Head of caudate nucleus (tissue), 42 donors: Measurements from ENCODE around the gene PCK2.

Source experiments
- DNase-seq, 42 donors: peaks; one replicate each; pipeline versions ENCODE4 v3.0.0 to v3.0.0-alpha.2; 2020 to 2021; ENCODE audit warnings: mixed read lengths in 7 of 42
- intact Hi-C: fragments of 100-400 bp; cut with DNase I; formaldehyde crosslinking; loops from one replicate; pipeline ENCODE4 v1.15.0; 2022

The PCK2 gene

DNA sequence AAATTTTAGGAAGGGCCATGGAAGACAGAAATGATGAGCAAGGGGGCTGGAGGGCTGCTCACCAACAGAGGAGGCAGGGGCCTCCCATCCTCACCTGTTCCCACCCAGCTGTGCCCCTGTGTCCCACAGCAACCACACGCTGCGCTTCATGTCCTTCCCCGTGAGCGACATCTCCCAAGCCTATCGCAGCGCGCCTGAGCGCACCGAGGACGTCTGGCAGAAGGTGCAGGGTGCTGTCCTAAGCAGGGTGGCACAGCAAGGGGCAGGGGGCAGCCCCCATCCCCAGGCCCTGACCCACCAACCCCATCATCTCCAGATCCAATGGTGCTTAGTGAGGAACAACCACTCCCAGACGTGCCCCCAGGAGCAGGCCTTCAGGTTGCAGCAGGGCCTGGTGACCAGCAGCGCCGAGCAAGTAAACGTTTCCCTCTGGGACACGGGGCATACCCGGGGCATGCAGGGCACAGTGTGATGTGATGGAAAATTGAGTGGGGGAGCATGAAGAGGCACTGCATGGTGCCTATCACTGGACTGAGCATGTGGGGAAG, 34.2 kb upstream of the PCK2 start:
- intact Hi-C loops, result loop anchor here (5.0 kb wide), 1 partner anchor 32 kb away; the partner anchor contains the start of gene PCK2
- no peak for DNase-seq

DNA sequence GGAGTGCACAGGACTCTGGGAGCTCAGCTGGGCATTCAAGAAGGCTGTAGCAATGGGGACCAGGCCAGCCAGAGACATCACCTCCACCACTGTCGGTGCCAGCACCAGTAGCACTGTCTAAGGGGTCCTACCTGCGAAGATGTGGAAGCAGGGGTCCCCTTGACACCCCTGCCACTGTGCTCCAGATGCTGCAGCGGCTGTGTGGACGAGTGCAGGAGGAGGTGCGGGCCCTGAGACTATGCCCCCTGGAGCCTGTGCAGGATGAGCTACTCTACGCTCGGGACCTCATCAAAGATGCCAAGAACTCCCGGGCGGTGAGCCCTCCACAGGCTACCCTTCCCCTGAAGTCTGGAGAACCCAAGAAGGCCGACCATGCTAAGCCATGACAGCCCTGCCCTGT, 33.7 kb upstream of the PCK2 start:
- intact Hi-C loops, result no loop called here

DNA sequence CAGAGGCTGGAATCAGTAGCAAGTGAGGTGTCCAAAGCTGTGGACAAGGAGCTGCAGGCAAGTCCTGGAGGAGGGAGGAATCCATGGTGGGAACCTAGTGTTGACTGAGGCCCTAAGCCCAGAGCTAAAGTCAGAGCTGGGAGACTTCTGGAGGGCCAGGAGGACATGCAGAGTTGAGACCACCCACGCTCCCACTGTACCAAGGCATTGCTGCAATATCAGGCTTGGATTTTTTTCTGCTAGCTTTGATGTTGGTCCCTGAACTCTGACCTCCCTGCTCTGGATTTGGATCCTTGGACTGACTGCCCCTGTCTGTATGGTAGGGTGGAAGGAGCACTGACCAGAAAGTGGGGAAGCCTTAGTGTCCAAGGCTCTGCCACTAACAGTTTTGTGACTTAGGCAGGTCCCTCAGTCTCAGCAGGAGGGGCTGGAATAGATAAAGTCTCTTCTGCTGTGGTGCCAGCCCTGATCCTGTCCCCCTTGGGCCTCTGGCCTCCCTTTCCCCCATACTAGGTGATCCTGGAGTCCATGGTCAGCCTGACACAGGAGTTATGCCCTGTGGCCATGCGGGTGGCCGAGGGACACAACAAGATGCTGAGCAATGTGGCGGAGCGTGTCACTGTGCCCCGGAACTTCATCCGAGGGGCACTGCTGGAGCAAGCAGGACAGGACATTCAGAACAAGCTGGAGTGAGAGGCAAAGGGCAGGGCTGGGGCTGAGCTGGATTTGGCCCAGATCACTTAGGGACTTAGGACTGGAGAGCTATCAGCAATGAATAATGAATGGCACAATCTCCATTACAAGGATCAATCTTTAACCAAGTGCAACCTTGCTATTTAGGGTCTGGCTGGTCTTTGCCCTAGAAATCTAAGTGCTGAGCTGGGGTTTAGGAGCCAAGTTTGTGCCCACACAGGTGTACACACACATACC, 32.9 kb upstream of the PCK2 start:
- intact Hi-C loops, result no loop called here
- no peak for DNase-seq

More for the DNA sequence above, 33.7 kb upstream of the PCK2 start:
- DNase-seq, result no peak

DNA sequence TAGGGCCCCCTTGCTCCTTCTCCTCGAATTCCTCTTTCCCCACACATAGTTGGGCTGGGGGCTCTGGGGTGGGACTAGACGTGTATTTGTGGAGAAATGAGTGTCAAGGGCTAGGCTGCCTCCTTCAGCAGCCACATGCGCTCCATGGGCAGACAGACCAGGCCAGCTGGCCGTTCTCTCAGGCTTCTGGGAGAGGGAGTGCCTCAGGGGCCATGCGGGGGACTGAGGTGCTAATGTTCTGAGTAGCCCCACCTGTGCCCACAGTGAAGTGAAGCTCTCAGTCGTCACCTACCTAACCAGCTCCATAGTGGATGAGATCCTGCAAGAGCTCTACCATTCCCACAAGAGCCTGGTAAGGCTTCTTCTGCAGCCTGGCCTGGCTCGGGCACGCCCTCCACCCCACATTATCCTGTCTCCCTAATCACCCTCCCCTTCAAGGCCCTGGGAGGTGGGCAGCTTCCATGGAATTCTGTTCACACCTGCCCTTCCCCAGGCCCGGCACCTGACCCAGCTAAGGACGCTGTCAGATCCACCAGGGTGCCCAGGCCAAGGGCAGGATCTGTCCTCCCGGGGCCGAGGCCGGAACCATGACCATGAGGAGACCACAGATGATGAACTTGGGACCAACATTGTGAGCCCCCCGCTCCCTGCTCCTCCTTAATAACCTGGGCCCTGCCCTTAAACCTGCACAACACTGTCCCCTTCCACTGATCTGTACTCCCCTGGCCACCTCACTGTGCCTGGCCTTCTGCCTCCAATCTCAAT, 31.7 kb upstream of the PCK2 start:
- intact Hi-C loops, result no loop called here

DNA sequence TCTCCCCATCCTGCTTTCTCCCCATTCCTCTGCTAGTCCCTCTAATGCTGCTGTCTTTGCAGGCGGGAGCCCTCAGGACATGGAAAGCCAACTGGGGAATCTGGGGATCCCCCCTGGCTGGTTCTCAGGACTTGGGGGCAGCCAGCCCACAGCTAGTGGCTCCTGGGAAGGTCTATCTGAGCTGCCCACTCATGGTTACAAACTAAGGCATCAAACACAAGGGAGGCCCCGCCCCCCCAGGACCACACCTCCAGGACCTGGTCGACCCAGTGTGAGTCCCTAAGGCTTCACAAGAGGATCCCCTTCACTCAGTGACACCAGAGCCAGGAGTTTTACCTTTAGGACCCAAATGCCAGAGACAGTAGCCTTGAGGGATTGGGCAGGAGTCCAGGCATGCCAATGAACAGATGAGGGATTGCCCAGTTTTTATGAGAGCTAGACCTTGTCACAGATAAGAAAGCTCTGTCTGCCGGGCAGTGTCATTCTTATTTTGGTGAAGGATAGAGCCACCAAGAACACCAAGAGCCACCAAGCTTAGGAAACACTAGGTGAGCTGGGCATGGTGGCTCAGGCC, 30.8 kb upstream of the PCK2 start:
- no peak for DNase-seq
- intact Hi-C loops, result no loop called here

More for the DNA sequence above, 31.7 kb upstream of the PCK2 start:
- DNase-seq, result no peak

DNA sequence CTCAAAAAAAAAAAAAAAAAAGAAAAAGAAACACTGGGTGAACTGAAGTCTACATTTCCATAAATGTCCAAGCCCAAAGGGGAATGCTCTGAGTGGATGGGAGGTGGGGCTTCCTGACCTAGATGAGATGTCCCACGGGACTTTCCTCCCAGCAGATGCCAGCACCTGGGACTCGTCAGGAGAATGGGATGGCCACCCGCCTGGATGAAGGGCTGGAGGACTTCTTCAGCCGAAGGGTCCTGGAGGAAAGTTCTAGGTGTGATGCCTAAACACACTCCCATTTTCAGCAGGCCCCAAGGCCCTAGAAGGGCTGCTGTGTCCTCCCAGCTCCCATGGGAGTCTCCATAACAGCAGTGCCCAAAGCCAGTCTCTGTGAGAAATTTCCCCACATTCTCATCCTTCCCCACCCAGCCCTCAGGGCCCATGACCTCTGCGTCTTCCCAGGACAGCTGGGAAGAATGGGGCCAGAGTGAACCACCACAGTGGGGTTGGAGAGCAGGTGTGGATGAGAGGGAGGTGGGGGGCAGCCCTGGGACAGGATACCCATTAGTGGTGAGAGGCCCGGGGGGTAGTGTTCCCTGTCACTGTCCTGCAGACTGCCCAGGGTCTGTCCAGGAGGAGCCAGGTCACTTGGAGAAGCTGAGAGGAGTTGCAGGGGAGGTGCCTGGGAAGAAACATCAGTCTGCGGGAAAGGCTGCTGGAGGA, 29.9 kb upstream of the PCK2 start:
- intact Hi-C loops, result no loop called here
- peak in 1 of 42 donors; percentile 15 for DNase-seq

DNA sequence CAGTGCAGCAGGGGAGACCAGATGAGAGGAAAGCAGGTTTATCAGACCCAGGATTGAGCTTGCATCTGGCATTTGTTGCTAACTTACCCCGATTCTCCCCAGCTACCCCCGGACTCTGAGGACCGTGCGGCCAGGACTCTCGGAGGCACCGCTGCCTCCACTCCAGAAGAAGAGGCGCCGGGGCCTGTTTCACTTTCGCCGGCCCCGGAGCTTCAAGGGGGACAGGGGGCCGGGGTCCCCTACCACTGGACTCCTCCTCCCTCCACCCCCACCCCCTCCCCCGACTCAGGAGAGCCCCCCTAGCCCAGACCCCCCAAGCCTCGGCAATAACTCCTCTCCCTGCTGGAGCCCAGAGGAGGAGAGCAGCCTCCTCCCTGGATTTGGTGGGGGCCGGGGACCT, 29.3 kb upstream of the PCK2 start:
- intact Hi-C loops, result no loop called here
- DNase-seq, result peak in 1 of 42 donors; percentile 1

DNA sequence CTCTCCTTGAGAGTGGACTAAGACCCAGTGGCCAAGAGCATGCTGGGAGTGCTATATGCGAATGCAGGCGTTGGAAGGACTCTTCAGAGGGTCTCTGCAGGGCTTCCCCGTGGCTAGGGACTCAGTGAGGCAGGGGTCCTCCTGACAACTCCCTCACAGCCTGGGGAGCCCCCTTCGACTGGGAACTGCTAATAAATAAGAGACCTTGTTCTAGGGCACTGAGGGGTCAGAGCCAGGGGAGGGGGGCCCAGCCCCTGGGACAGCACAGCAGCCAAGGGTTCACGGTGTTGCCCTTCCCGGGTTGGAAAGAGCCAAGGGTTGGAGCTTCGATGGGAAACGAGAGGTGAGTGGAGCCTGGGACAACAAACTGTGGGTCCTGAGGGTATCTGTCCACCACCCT, 28.7 kb upstream of the PCK2 start:
- intact Hi-C loops, result no loop called here
- DNase-seq, result no peak

DNA sequence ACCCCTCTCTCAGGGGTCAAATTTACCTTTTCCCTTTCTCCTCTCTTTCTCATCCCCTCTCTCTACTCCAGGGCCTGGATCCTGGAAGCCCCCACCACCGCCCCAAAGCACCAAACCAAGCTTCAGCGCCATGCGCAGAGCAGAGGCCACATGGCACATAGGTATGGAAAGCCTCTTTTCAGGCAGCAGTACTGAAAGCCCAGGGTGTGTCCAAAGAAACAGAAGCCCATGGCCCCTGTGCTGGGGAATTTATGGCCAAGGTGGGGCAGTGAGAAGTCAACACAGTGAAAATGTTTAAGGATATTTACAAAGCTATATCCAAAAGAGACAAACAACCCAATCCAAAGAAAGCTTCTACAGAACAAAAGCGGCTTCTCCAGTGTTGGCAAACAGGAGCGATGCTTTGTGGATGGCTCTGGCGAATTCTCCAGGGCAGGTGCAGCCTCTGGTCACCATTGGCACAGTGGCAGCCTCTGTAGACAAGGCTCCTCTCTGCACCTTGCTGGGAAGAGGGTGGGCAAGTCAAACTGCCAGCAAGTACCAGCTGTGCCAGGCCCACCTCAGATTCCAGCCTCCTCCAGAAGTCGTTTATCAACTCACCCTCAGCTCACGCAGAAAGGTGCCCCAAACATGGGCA, 27.5 kb upstream of the PCK2 start:
- DNase-seq, result no peak
- intact Hi-C loops, result no loop called here

DNA sequence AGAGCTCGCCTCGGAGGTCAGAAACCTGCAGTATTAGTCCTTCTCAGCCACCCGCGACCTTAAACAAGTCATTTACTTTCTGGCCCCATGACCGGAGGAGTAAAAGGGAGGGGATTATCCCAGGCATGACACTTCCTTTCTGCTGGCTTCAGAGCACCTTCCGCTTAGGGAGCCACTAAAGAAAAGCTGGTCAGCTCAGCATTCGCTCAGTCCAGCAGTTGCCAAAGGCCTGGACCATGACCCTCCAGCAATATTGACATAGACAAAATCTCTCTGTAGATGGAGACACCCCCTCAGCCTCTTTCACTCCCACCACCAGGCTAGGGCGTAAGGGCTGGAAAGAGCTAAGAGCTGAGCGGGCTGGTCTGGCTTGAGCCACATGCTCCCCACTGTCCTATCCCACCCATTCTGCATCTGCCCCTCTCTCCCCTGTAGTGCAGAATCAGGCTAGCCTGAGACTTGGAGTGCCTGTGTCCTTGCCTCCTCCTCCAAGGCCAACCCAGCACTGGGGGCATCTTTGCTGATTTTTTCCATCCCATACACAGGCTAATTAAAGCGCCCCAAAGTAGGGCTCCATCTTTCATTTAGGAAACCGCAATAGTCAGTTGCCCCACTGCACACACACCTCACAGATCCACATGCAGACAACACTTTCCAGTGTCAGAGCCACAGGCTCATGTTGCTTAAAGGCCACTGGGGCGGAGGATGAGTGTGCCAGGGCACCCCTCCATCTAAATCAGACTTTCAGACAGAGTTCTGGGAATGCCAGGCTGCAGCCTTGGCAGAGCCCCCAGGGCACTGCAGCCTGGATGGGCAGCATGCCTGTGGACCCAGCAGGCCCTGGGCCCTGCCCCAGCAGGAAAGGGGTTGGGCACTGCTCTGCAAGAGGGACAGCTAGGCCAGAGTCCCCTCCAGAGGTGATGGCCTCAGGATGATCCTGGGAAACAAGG, 26.7 kb upstream of the PCK2 start:
- intact Hi-C loops, result no loop called here
- peak in 18 of 42 donors; percentile 13 to 74 (median 47) for DNase-seq

DNA sequence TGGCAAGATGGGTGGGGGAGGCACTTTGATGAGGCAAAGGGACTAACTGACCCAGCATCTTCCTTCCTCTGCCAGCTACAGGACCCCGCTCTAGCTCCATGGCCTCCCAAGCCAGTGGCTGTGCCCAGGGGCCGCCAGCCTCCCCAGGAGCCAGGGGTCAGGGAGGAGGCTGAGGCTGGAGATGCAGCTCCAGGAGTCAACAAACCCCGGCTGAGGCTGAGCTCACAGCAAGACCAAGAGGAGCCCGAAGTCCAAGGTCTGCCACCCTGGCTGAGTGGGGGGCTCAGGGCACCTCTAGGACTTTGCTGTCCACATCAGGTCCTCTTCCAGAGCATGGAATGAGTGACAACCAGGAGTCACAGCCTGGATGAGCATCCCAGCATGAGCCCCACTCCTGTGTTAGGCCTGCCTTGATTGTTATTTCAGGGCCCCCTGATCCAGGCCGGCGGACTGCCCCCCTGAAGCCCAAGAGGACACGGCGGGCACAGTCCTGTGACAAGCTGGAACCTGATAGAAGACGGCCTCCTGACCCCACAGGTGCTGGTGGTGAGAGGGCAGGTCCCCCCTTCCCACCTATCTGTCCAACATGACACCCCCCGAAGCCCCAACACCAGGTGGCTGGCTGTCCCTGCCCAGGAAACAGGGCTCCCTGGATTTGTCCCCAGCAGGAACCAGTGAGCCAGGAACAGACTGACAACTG, 25.2 kb upstream of the PCK2 start:
- intact Hi-C loops, result no loop called here
- peak in 1 of 42 donors; percentile 13 for DNase-seq

DNA sequence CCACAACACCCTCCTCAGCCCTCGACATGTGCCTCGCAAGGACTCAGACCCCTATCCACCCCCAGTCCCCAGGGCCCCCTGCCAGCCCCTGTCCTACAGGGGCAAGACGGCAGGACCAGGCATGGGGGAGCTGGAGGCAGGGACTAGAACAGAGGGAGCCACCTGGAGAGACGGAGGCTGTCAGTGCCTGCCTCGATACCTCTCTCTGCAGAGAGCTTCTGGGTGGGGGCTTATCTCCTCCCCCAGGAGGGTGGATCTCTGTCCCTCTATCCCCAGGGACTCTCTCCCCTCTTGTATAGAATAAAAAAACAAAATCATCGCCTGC, 24.7 kb upstream of the PCK2 start:
- no peak for DNase-seq
- intact Hi-C loops, result no loop called here

DNA sequence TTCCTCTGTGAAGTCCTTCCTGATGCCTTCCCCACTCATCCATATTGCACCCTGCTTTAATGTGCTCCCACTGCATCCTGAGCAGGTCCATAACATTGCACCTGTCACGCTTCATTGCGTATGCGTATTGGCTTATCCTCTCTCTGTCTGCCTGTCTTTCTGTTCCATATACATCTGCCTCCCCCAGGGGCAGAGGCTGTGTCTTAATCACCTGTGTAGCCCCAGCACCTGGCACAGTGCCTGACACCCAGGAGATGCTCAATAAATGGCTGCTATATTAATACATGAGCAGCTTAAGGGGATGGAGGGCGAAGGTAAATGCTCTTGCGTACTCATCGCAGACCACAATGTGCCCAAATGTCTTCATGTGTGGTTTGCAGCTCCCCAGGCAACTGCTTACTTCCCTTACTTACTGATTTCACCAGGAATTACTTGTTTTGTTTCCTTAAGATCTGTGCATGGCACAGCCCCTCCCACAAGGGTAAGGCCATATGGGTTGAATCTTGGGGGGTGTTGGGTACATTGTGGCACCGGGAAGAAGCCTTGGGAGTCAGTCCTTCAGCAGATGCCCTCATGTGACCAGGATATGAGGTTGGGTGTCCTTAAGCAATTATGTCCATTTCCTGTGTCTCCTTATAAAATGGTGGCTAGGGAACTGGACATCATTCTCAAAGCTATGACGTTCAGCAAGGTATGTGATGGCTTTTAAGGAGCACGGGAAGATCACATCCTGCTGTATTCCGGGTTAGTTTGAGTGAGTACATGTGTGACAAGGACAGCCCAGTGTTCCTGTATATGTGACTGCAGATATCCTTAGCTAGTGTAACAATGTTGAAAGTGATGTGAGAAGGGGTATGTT, 23.6 kb upstream of the PCK2 start:
- no peak for DNase-seq
- intact Hi-C loops, result no loop called here

DNA sequence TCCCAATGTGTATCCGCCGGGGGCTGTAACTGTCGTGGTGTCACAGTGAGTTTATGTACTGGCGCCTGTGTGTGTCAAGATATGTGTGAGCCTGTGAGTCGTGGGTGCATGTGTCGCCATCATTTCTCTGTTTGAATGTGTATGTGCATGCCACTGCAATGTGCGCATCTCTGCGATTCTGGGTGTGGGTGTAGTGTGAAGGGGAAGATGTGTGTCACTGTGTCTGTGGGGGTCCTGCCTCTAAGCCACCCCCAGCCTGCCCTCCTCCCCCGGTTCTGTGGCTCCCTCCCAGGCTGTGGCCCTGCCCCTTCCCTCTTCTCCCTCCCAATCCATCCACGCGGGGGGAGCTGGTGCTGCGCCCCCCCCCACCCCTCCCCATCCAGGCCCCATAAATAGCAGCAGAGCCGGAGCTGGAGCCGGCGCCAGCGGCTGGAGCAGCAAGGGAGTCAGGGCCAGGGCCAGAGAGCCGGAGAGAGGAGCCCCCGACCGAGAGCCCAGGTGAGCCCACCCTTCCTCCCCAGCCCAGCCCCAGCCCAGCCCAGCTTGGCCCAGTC, 22.9 kb upstream of the PCK2 start, which contains the start of gene CPNE6:
Gene CPNE6 (plus strand): TSS at position 419 of the 554 bp plus-strand sequence. CDS start 1,375 bp downstream, outside the sequence.
- intact Hi-C loops, result no loop called here
- DNase-seq, result peak in 37 of 42 donors; percentile 26 to 85 (median 62)

DNA sequence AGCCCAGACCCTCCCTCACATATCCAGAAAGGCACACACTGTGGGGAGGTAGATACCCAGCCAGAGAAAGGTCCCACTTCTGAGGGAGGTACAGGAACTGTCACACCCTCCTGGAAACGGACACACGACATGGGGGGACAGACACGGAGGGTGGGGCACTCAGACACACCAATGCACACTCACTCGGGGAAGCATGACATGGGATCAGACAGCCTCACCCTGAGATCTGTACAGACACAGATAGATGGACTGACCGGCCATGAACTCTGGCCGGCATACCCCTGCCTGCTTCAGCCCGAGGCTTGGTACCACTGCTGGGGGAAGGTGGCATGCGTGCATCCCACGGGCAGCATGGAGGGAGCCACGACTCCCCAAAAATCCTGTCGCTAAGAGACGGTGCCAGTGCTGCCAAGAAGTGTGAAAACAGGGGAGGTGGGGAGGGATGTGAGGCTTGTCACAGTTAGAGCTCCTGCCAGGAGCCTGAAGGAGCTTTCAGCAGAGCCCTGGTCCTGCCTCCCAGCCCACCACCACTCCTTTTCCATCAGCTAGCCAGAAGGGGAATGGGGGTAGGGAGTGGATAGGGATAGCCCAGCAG, 22.2 kb upstream of the PCK2 start:
- intact Hi-C loops, result no loop called here
- DNase-seq, result peak in 38 of 42 donors; percentile 33 to 87 (median 60)
